ENCODE results near the gene MAD1L1.

MAD1L1 gene

GRCh38 chr7:2112261-2113198 is 120.2 kb downstream of the MAD1L1 start:
- DNase-seq: no peak

- DNase-seq: no peak
Measured at GRCh38 chr7:2111568-2111967, 121.2 kb downstream of the MAD1L1 start.

- DNase-seq: no peak
Measured at GRCh38 chr7:2110610-2111396, 121.9 kb downstream of the MAD1L1 start.

GRCh38 chr7:2109936-2110609 is 122.7 kb downstream of the MAD1L1 start:
- peak; percentile 34 for DNase-seq

GRCh38 chr7:2109251-2109872 is 123.4 kb downstream of the MAD1L1 start:
- no peak for DNase-seq

GRCh38 chr7:2108501-2109250 is 124.1 kb downstream of the MAD1L1 start:
- no peak for DNase-seq

- no peak for DNase-seq
Measured at GRCh38 chr7:2108071-2108455, 124.7 kb downstream of the MAD1L1 start.

GRCh38 chr7:2107386-2108070 is 125.2 kb downstream of the MAD1L1 start:
- no peak for DNase-seq

- DNase-seq: no peak
Measured at GRCh38 chr7:2106924-2107323, 125.8 kb downstream of the MAD1L1 start.

- no peak for DNase-seq
Measured at GRCh38 chr7:2106440-2106839, 126.3 kb downstream of the MAD1L1 start.

- no peak for DNase-seq
Measured at GRCh38 chr7:2105917-2106316, 126.8 kb downstream of the MAD1L1 start.

- DNase-seq: no peak
Measured at GRCh38 chr7:2105280-2105679, 127.5 kb downstream of the MAD1L1 start.

- no peak for DNase-seq
Measured at GRCh38 chr7:2104716-2105115, 128.0 kb downstream of the MAD1L1 start.

- peak; percentile 83 for DNase-seq
Measured at GRCh38 chr7:2104107-2104710, 128.5 kb downstream of the MAD1L1 start.

GRCh38 chr7:2103071-2103898 is 129.5 kb downstream of the MAD1L1 start:
- no peak for DNase-seq

GRCh38 chr7:2102375-2102723 is 130.4 kb downstream of the MAD1L1 start:
- DNase-seq: peak; percentile 31

GRCh38 chr7:2101630-2102374 is 130.9 kb downstream of the MAD1L1 start:
- DNase-seq: no peak

- DNase-seq: peak; percentile 71
Measured at GRCh38 chr7:2100278-2101208, 132.2 kb downstream of the MAD1L1 start.
